Hematopoietic multipotent progenitor cell treated with erythropoietin and hydrocortisone succinate and interleukin-3 and kit ligand, for 8 days (in vitro differentiated cells): ENCODE data around the gene CRACR2B.

Experiments
- DNase-seq: peaks from one replicate; pipeline ENCODE4 v3.0.0-alpha.2; 2015

The CRACR2B gene

DNA sequence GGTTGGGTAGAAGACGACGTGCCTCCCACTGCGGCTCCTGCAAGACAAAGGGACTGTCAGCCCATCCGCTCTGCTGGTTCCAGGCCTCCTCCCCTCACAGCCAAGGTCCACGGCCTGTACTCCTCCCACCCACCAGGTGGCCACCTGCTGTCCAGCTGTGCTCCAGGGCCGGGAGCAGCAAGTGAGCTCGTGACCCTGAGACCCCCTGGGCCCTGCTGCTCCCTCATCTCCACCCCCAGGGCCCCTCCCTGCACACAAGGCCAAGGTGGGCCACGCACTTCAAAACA is 42.4 kb downstream of the CRACR2B start:
- DNase-seq = no peak

DNA sequence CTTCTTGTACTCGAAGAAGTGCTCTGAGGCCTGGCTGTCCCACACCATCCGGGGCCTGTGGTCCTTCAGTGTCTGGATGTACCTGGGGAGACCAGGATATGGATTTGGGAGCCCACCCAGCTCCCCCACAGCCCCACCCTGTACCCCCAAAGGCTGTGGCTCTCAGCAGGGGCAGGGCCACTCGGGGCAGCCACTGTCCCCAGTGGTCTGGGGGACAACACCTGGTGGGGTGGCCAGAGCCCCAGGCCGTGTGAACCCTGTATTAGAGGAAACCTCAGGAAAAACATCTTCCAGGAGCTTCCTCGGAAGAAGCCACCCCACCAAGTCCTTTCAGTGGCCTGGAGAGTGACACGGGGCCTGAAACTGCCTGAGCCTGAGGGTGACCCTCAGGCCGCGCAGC is 42.7 kb downstream of the CRACR2B start:
- DNase-seq = no peak

DNA sequence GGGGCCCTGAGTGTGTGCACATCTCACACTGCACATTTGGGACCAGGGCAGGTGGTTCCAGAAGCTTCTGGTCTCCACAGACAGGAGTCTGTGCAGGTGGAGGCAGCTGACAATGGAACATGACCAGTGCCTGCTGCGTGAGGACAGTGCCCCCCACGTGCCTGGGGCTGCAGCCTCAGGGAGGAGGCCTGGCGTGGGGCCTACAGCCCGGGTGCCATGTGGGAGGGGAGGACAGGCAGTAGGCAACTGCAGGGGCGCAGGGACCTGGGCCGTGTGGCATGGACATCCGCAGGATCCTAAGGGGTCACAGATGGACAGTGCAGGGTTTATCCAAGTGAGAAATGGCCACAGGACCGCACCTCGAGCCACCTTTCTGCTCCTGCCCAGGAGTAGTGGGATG is 43.8 kb downstream of the CRACR2B start:
- DNase-seq = no peak

DNA sequence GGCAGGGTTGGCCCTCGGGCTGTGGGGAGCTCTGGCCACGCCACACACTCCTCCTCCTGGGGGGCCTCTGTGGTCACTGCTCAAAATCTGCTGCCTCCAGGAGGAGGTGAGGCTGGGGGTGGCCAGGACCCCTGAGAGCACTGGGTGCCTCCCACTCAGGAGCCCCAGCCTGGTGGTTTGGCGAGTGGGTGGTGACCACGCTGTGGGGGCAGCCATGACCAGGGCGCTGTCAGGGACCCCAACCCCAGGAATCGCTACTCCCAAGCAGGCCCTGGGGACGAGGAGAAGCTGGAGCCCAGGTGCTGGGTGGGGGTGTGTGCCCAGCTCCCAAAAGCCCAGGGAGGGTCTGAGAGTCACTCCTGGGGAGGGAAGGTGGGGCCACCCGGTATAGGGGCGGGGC is 45.1 kb downstream of the CRACR2B start:
- no peak for DNase-seq

GRCh38 chr11:873706-874105 is 46.0 kb downstream of the CRACR2B start:
- no peak for DNase-seq

- DNase-seq = no peak
Observed at GRCh38 chr11:875203-875602, 47.5 kb downstream of the CRACR2B start.

DNA sequence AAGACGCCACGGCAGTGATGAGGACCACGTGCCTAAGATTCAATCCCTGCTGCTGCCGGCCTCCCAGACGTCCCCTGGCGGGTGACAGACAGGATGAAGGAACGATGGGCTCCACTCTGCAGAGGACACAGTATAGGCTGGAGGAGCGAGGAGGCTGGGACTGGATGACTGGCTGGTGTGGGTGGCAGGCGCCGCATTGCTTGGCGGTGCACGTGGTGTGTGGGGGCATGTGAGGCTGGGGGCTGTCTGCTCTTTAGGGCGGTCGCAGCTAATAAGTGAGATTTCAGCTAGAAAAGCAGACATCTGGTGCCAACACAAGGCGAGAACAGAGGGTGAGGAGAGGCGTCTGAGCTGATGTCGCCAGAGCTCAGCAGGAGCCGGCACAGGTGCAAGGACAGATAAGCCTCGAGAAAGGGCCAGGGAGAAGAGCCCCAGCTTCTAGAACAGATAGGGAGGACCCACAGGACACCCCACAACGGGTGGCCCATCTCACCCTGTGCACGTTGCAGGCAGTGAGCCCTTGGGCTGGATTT is 48.1 kb downstream of the CRACR2B start:
- DNase-seq = peak; percentile 97

DNA sequence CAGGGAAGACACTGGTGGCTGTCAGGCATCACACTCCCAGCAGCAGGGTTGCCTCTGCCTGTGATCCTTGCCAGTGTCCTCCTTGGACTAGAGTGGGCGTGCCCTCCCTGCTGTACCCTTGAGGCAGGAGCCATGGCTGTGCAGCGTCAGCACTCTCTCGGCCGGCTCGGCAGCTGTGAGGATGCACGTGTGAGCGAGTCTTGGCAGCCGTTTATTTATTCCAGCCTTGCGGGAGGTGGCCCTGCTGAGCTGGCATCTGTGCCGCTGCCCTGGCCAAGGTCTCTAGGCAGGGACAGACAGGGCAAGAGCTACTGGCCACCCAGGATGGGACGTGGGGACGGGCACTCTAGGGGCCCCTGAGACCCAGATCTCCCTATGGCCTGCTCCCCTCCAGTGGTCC is 48.8 kb downstream of the CRACR2B start:
- no peak for DNase-seq

- DNase-seq = peak; percentile 74
Observed at GRCh38 chr11:877565-877964, 49.8 kb downstream of the CRACR2B start.

DNA sequence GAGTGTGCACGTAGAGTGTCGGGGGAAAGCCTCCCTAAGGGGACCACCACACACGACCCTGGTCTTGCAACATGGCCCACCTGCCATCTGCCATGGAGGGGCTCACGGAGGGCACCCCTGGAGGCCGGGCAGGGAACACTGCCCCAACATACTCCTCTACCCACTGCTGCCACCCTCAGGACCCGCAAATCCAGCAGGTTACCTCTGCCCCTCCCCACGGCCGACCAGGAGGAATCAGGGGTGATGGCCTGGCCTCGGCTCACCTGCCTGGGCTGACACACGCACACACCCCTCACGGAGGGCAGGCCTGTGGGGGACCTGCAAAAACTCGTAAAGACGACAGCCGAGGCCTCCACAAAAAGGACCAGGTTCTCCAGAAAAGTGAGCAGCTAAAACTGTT is 52.7 kb downstream of the CRACR2B start:
- DNase-seq = no peak
